ENCODE results near the gene ARSJ.

The ARSJ gene

GRCh38 chr4:113962719-113963265, 16.7 kb downstream of the ARSJ start:
- H3K4me3 ChIP-seq (ENCODE audit: low read depth, low read length) = no peak overlapping the region
- no peak for DNase-seq (ENCODE audit: low read depth, low spot score)
- in situ Hi-C loops (cut with HindIII; ENCODE audit: low sequenced_read_pairs) = no loop called here
- no peak for TF ChIP-seq CTCF (IDR thresholded peaks at IDR 0.05; ENCODE audit: low read depth, low read length)

- no peak for DNase-seq (ENCODE audit: low read depth, low spot score)
- no peak for TF ChIP-seq CTCF (IDR thresholded peaks at IDR 0.05; ENCODE audit: low read depth, low read length)
- in situ Hi-C loops (cut with HindIII; ENCODE audit: low sequenced_read_pairs) = no loop called here
- H3K4me3 ChIP-seq (ENCODE audit: low read depth, low read length) = no peak overlapping the region
These were observed 17.5 kb downstream of the ARSJ start for GRCh38 chr4:113962016-113962347.

GRCh38 chr4:113960684-113961321, 18.6 kb downstream of the ARSJ start:
- TF ChIP-seq CTCF (IDR thresholded peaks at IDR 0.05; ENCODE audit: low read depth, low read length) = no peak
- no peak overlapping the region for H3K4me3 ChIP-seq (ENCODE audit: low read depth, low read length)
- in situ Hi-C loops (cut with HindIII; ENCODE audit: low sequenced_read_pairs) = no loop called here
- DNase-seq (ENCODE audit: low read depth, low spot score) = no peak

GRCh38 chr4:113959539-113959937, 19.9 kb downstream of the ARSJ start:
- TF ChIP-seq CTCF (IDR thresholded peaks at IDR 0.05; ENCODE audit: low read depth, low read length) = no peak
- no peak for DNase-seq (ENCODE audit: low read depth, low spot score)
- in situ Hi-C loops (cut with HindIII; ENCODE audit: low sequenced_read_pairs) = no loop called here
- no peak overlapping the region for H3K4me3 ChIP-seq (ENCODE audit: low read depth, low read length)

- in situ Hi-C loops (cut with HindIII; ENCODE audit: low sequenced_read_pairs) = no loop called here
- peak; percentile 97 for DNase-seq (ENCODE audit: low read depth, low spot score)
- no peak overlapping the region for H3K4me3 ChIP-seq (ENCODE audit: low read depth, low read length)
- TF ChIP-seq CTCF (IDR thresholded peaks at IDR 0.05; ENCODE audit: low read depth, low read length) = no peak
These were observed 20.5 kb downstream of the ARSJ start for GRCh38 chr4:113958766-113959538.

GRCh38 chr4:113957956-113958355, 21.5 kb downstream of the ARSJ start:
- in situ Hi-C loops (cut with HindIII; ENCODE audit: low sequenced_read_pairs) = no loop called here
- DNase-seq (ENCODE audit: low read depth, low spot score) = no peak
- no peak overlapping the region for H3K4me3 ChIP-seq (ENCODE audit: low read depth, low read length)
- TF ChIP-seq CTCF (IDR thresholded peaks at IDR 0.05; ENCODE audit: low read depth, low read length) = no peak
